ENCODE measurements around the gene KLHL29.

DNA sequence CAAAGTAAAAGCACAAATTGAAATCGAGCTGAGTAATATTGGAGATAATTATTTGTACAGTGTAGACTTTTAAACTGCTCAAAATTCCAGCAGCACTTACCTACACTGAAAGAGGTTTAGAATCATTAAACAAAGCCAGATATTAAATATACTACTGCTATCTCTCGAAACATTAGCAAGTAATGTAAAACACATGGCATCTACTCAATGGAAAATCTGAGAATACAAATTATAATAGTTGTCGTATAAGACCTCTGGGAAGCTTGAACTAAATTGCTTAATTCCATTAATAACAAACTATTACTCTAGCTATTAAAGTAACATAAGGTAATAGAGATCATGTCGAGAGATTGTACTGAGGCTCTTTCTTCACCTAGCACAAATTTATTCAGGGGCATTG lies 108.9 kb downstream of the KLHL29 start:
- TF ChIP-seq EZH2 (IDR thresholded peaks at IDR 0.05; ENCODE audit: insufficient read depth, poor library complexity, severe bottlenecking): no peak
- no peak for TF ChIP-seq EZH2phosphoT487 (IDR thresholded peaks at IDR 0.05; ENCODE audit: insufficient read depth, low read depth)

Measured in GM23248 (cell line).